Naive thymus-derived CD4-positive, alpha-beta T cell (primary cell): ENCODE results near the gene TEX29. TPM values are rescaled to one million over a fixed set of nuclear protein-coding genes. Genes with fewer than 3 reads are reported as not detected.
A peak's percentile ranks its signal among the peaks of the same experiment; 100 is the strongest.

Experiments
- ATAC-seq: fragments of 150-1000 bp; cut with Tn5 transposase; 2 replicates; pipeline ENCODE4 v1.10.0; 2021; ENCODE audit warnings: mild to moderate bottlenecking, moderate library complexity
- CTCF ChIA-PET: fragments of 350-600 bp; sonication (Branson Sonifier 250); formaldehyde crosslinking; loops from one replicate; lab custom pipeline; 2021; ENCODE audit warnings: antibody characterized with exemption; lab: Charles Lee
- POLR2A ChIA-PET: fragments of 350-600 bp; sonication (Branson Sonifier 250); formaldehyde crosslinking; loops from one replicate; lab custom pipeline; 2021; ENCODE audit warnings: antibody characterized with exemption, inconsistent platforms; lab: Charles Lee
- DNase-seq, 9 donors: peaks; one replicate each; pipeline versions ENCODE4 v3.0.0 to v3.0.0-alpha.2; 2020 to 2022; ENCODE audit warnings: mixed read lengths in 1 of 9
- H3K27ac ChIP-seq: one replicate; pipeline ENCODE4 v1.7.0; 2013; ENCODE audit warnings: mild to moderate bottlenecking, low read depth, low read length, moderate library complexity
- H3K27me3 ChIP-seq, 2 donors: one replicate each; pipeline ENCODE4 v1.7.0; 2013; ENCODE audit warnings: low read length in 2 of 2, mild to moderate bottlenecking in 2 of 2, moderate library complexity in 2 of 2; ENCODE audit not compliant: control insufficient read depth in 2 of 2, insufficient read depth in 2 of 2
- H3K36me3 ChIP-seq, 3 experiments: 1 replicate in 2 of 3; 2 replicates in 1 of 3; pipeline ENCODE4 v1.7.0; 2013; ENCODE audit warnings: low read length in 3 of 3, mild to moderate bottlenecking in 3 of 3, moderate library complexity in 1 of 3; ENCODE audit not compliant: insufficient read depth in 3 of 3, control insufficient read depth in 2 of 3
- H3K4me1 ChIP-seq, 2 donors: one replicate each; pipeline ENCODE4 v1.7.0; 2013; ENCODE audit warnings: low read length in 2 of 2, mild to moderate bottlenecking in 2 of 2, moderate library complexity in 1 of 2; ENCODE audit not compliant: control insufficient read depth in 2 of 2, insufficient read depth in 2 of 2
- H3K4me3 ChIP-seq: 2 replicates; pipeline ENCODE4 v1.7.0; 2013; ENCODE audit warnings: mild to moderate bottlenecking, low read length
- H3K9me3 ChIP-seq, 3 experiments: 1 replicate in 2 of 3; 2 replicates in 1 of 3; pipeline ENCODE4 v1.7.0; 2013; ENCODE audit warnings: low read length in 3 of 3; ENCODE audit not compliant: control insufficient read depth in 2 of 3
- H3K27ac Mint-ChIP-seq, 9 donors: one replicate each; pipeline ENCODE4 v1.8.0; 2020 to 2022; ENCODE audit warnings: mixed read lengths in 9 of 9, mild to moderate bottlenecking in 8 of 9, moderate library complexity in 5 of 9, inconsistent platforms in 2 of 9
- H3K27me3 Mint-ChIP-seq, 5 donors: one replicate each; pipeline ENCODE4 v1.8.0; 2021 to 2022; ENCODE audit warnings: mixed read lengths in 5 of 5, mild to moderate bottlenecking in 1 of 5
- H3K36me3 Mint-ChIP-seq, 5 donors: one replicate each; pipeline ENCODE4 v1.8.0; 2020 to 2022; ENCODE audit warnings: mixed read lengths in 5 of 5, mild to moderate bottlenecking in 3 of 5, inconsistent platforms in 1 of 5
- H3K4me1 Mint-ChIP-seq, 7 donors: one replicate each; pipeline ENCODE4 v1.8.0; 2020 to 2022; ENCODE audit warnings: mixed read lengths in 7 of 7, mild to moderate bottlenecking in 3 of 7, inconsistent platforms in 1 of 7
- H3K4me3 Mint-ChIP-seq, 10 donors: one replicate each; pipeline ENCODE4 v1.8.0; 2020 to 2022; ENCODE audit warnings: mild to moderate bottlenecking in 10 of 10, mixed read lengths in 10 of 10, moderate library complexity in 6 of 10, inconsistent platforms in 2 of 10
- H3K9me3 Mint-ChIP-seq, 11 donors: one replicate each; pipeline ENCODE4 v1.8.0; 2020 to 2022; ENCODE audit warnings: mixed read lengths in 11 of 11, mild to moderate bottlenecking in 4 of 11, inconsistent platforms in 1 of 11, moderate library complexity in 1 of 11
- intact Hi-C, 2 donors: fragments of 100-400 bp; cut with micrococcal nuclease; formaldehyde crosslinking; loops; one replicate each; pipeline ENCODE4 v1.15.1; 2023
- polyA plus RNA-seq, 2 donors: library from polyadenylated mRNA; unstranded; fragments of 300-500 nt; fragmentation: Illumina TruSeq; gene quantifications; one replicate each; pipeline ENCODE4 v1.2.3, GENCODE V29; 2021
- total RNA-seq, 6 experiments: library from RNA in 5 of 6; stranded (reverse) in 5 of 6; gene quantifications; 1 replicate in 5 of 6; 2 replicates in 1 of 6; pipeline ENCODE4 v1.2.3 and lab custom pipeline; 2021 to 2026

TEX29 gene
- total RNA-seq: 1 to 10 TPM in 2 of 5 experiments, under 1 TPM in 3; 0.34 to 1.5 (median 0.64) TPM
- not detected for polyA plus RNA-seq
- total RNA-seq (lab: John Stamatoyannopoulos, UW): not detected

- H3K4me3 ChIP-seq: no peak within 1 kb of the TSS
- H3K27ac Mint-ChIP-seq: peak within 1 kb of the TSS in 1 of 9 donors; percentile 8
- no peak within 1 kb of the TSS for H3K4me3 Mint-ChIP-seq
- peaks cover 0 to 7% (median 0%) of the 10 kb centered on the region in 3 experiments for H3K36me3 ChIP-seq
- ATAC-seq (no peak), DNase-seq (no peak)
- no peaks in the 10 kb centered on the region for H3K27me3 Mint-ChIP-seq
- H3K36me3 Mint-ChIP-seq: peaks cover 0 to 22% (median 11%) of the 10 kb centered on the region in 5 donors
- no peaks in the 10 kb centered on the region for H3K4me1 ChIP-seq
- peaks cover 0 to 13% (median 5%) of the 10 kb centered on the region in 7 donors for H3K4me1 Mint-ChIP-seq
- H3K9me3 Mint-ChIP-seq: no peaks in the 10 kb centered on the region
- CTCF ChIA-PET: no interaction called here
- no peaks in the 10 kb centered on the region for H3K27me3 ChIP-seq
- intact Hi-C loops: no loop called here
- H3K9me3 ChIP-seq: no peaks in the 10 kb centered on the region
- POLR2A ChIA-PET: no interaction called here
- H3K27ac ChIP-seq: no peak within 1 kb of the TSS
Measured at GRCh38 chr13:111319998-111320911, at the start of gene TEX29. TSS of gene TEX29 (plus strand) at chr13:111320642. CDS start at chr13:111320891, 249 bp downstream.

- Histone ChIP-seq H3K4me3 (no peak overlapping the region), H3K36me3 (peaks cover 0 to 87% (median 0%) of the 10 kb centered on the region in 3 experiments), H3K27ac (no peak overlapping the region), H3K27me3 (no peaks in the 10 kb centered on the region), H3K9me3 (no peaks in the 10 kb centered on the region), H3K4me1 (no peaks in the 10 kb centered on the region)
- CTCF ChIA-PET: no interaction called here
- POLR2A ChIA-PET: no interaction called here
- intact Hi-C loops: loop anchor here in 1 of 2 donors (10.0 kb wide), 1 partner anchor 134 kb away; no protein-coding TSS in a partner anchor
- Mint-ChIP-seq H3K9me3 (no peaks in the 10 kb centered on the region), H3K36me3 (peaks cover 3 to 61% (median 23%) of the 10 kb centered on the region in 5 donors), H3K27ac (peak overlapping the region in 3 of 9 donors; percentile 4 to 43 (median 29)), H3K27me3 (no peaks in the 10 kb centered on the region), H3K4me1 (peaks cover 0 to 27% (median 5%) of the 10 kb centered on the region in 7 donors), H3K4me3 (no peak overlapping the region)
- no peak for DNase-seq
- no peak for ATAC-seq
Measured at GRCh38 chr13:111270765-111271698, 49.4 kb upstream of the TEX29 start.

- POLR2A ChIA-PET: no interaction called here
- Mint-ChIP-seq H3K4me3 (no peak overlapping the region), H3K4me1 (peaks cover 0 to 28% (median 0%) of the 10 kb centered on the region in 7 donors), H3K36me3 (peaks cover 3 to 63% (median 20%) of the 10 kb centered on the region in 5 donors), H3K27ac (peak overlapping the region in 1 of 9 donors; percentile 17), H3K27me3 (no peaks in the 10 kb centered on the region), H3K9me3 (no peaks in the 10 kb centered on the region)
- Histone ChIP-seq H3K36me3 (peaks cover 0 to 88% (median 0%) of the 10 kb centered on the region in 3 experiments), H3K4me1 (no peaks in the 10 kb centered on the region), H3K9me3 (no peaks in the 10 kb centered on the region), H3K4me3 (no peak overlapping the region), H3K27ac (no peak overlapping the region), H3K27me3 (no peaks in the 10 kb centered on the region)
- CTCF ChIA-PET: no interaction called here
- intact Hi-C loops: loop anchor here in 1 of 2 donors (10.0 kb wide), 1 partner anchor 133 kb away; no protein-coding TSS in a partner anchor
- DNase-seq: no peak
- no peak for ATAC-seq
Measured at GRCh38 chr13:111272117-111272516, 48.3 kb upstream of the TEX29 start.

GRCh38 chr13:111275382-111275781, 45.1 kb upstream of the TEX29 start:
- intact Hi-C loops: loop anchor here in 1 of 2 donors (10.0 kb wide), 1 partner anchor 129 kb away; no protein-coding TSS in a partner anchor
- ATAC-seq (no peak), DNase-seq (no peak)
- H3K27me3 Mint-ChIP-seq: no peaks in the 10 kb centered on the region
- peaks cover 0 to 23% (median 0%) of the 10 kb centered on the region in 7 donors for H3K4me1 Mint-ChIP-seq
- no peaks in the 10 kb centered on the region for H3K9me3 Mint-ChIP-seq
- Histone ChIP-seq H3K4me1 (no peaks in the 10 kb centered on the region), H3K27ac (no peak overlapping the region), H3K36me3 (peaks cover 4 to 85% (median 10%) of the 10 kb centered on the region in 3 experiments), H3K9me3 (no peaks in the 10 kb centered on the region), H3K27me3 (no peaks in the 10 kb centered on the region), H3K4me3 (no peak overlapping the region)
- no peak overlapping the region for H3K4me3 Mint-ChIP-seq
- peaks cover 9 to 68% (median 23%) of the 10 kb centered on the region in 5 donors for H3K36me3 Mint-ChIP-seq
- POLR2A ChIA-PET: no interaction called here
- peak overlapping the region in 2 of 9 donors; percentile 16 to 34 for H3K27ac Mint-ChIP-seq
- CTCF ChIA-PET: no interaction called here

GRCh38 chr13:111275995-111276618, 44.3 kb upstream of the TEX29 start:
- no peak for ATAC-seq

More at GRCh38 chr13:111275995-111276618, 44.3 kb upstream of the TEX29 start:
- Mint-ChIP-seq H3K4me1 (peaks cover 0 to 21% (median 0%) of the 10 kb centered on the region in 7 donors), H3K27ac (no peak overlapping the region), H3K4me3 (no peak overlapping the region), H3K36me3 (peaks cover 8 to 72% (median 28%) of the 10 kb centered on the region in 5 donors), H3K9me3 (no peaks in the 10 kb centered on the region), H3K27me3 (no peaks in the 10 kb centered on the region)
- ChIA-PET CTCF (no interaction called here), POLR2A (no interaction called here)
- no peak for DNase-seq
- no peaks in the 10 kb centered on the region for H3K4me1 ChIP-seq
- H3K27ac ChIP-seq: no peak overlapping the region
- intact Hi-C loops: loop anchor here in 1 of 2 donors (10.0 kb wide), 1 partner anchor 129 kb away; no protein-coding TSS in a partner anchor
- H3K9me3 ChIP-seq: no peaks in the 10 kb centered on the region
- no peaks in the 10 kb centered on the region for H3K27me3 ChIP-seq
- H3K4me3 ChIP-seq: no peak overlapping the region
- H3K36me3 ChIP-seq: peaks cover 4 to 82% (median 10%) of the 10 kb centered on the region in 3 experiments
